GM18861 (cell line): Measurements from ENCODE around the gene HOXB8.

Experiments
- ATAC-seq: cut with Tn5 transposase; IDR thresholded peaks from one replicate; pipeline ENCODE4 v1.9.1; 2021; ENCODE audit not compliant: unreplicated experiment

Gene HOXB8

GRCh38 chr17:48615047-48615962 lies at the start of gene HOXB8:
Gene HOXB8, minus strand, starts transcription at chr17:48615292. Its CDS starts 588 bp downstream, at chr17:48614704.
- no peak for ATAC-seq

- ATAC-seq, result no peak
These were observed 48.2 kb upstream of the HOXB8 start for GRCh38 chr17:48663134-48663924.

- ATAC-seq, result no peak
These were observed 40.8 kb upstream of the HOXB8 start for GRCh38 chr17:48655913-48656312.

GRCh38 chr17:48649741-48650140 lies 34.6 kb upstream of the HOXB8 start:
- no peak for ATAC-seq

- no peak for ATAC-seq
These were observed 32.8 kb upstream of the HOXB8 start for GRCh38 chr17:48647963-48648245.

GRCh38 chr17:48647103-48647962 lies 32.2 kb upstream of the HOXB8 start:
- ATAC-seq, result no peak

- ATAC-seq, result no peak
These were observed 31.4 kb upstream of the HOXB8 start for GRCh38 chr17:48646183-48647102.

- no peak for ATAC-seq
These were observed 30.6 kb upstream of the HOXB8 start for GRCh38 chr17:48645639-48646182.

- ATAC-seq, result no peak
These were observed 29.9 kb upstream of the HOXB8 start for GRCh38 chr17:48644910-48645557.

- ATAC-seq, result no peak
These were observed 29.1 kb upstream of the HOXB8 start for GRCh38 chr17:48644159-48644558.

GRCh38 chr17:48643697-48644012 lies 28.6 kb upstream of the HOXB8 start:
- no peak for ATAC-seq

GRCh38 chr17:48642843-48643696 lies 28.0 kb upstream of the HOXB8 start:
- ATAC-seq, result no peak

- no peak for ATAC-seq
These were observed 27.2 kb upstream of the HOXB8 start for GRCh38 chr17:48642059-48642842.

- ATAC-seq, result no peak
These were observed 26.5 kb upstream of the HOXB8 start for GRCh38 chr17:48641541-48642058.

- no peak for ATAC-seq
These were observed 25.7 kb upstream of the HOXB8 start for GRCh38 chr17:48640858-48641180.

GRCh38 chr17:48639982-48640857 lies 25.1 kb upstream of the HOXB8 start:
- ATAC-seq, result no peak

GRCh38 chr17:48639136-48639535 lies 24.0 kb upstream of the HOXB8 start:
- no peak for ATAC-seq
